MV-4-11 (cell line): Measurements from ENCODE around the gene SELENOP.
A peak's percentile ranks its signal among the peaks of the same experiment; 100 is the strongest.

Experiments used
- DNase-seq: peaks from one replicate; lab custom pipeline; 2025; lab: John Stamatoyannopoulos, UW

The SELENOP gene

DNA sequence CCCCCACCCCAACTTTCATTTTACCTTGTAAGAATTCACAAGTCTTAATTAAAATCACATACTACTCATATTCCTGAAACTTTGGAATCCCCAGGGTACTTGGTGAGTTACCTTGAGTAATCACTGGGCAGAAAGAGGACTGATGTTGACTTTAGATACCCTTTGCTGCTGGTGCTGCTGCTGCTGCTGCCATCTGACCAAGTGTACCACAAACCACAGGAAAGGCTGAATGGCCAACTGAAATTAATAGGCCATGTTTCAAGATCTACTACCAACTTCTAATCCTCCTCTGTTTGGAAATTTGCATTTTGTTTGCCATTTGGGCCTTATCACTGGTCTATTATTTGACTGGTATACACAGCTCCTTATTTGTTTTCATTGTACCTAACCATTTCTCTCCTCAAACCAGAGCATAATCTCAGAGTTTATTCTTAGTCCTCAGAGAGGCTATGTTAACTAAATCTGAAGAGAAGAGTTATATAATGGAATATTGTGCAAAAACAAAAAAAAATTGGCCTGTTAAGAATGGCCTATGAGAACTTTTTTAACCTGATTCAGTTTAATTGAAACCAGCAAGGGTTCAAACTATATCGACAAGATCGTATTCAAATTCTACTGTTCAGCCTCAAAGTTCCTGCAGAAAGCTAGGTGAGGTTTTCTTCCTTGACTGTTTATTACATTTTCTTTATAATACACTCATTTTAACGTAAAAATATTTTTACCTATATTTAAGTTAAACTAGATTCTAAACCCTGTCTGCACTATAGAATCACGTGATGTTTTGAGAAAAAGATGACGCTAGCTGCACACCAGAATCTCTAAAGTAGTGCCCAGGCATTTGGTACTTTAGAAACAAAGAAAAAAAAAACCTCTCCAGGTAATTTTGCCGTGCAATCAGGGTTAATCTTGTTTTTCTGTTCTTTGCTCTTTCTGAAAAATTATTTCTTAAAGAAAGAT lies 13.1 kb downstream of the SELENOP start:
- DNase-seq, result no peak

DNA sequence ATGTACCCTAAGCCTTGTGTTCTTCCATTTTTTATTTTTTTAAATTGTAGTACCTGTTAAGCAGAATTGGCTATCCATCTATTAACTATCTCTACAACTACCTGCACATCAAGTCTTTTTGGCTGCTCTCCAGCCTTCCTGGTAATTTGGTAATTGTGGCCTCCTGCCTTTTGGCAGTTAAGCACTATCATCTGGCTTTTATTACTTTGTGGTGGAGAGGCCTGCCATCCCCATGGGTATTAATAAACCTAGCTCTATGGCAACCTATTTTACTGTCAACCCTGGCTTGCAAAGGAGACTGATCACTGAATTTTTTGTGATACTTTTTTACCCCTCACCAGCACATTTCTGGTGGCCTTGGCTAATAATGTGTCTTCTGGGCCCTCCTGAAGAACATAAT lies 20.5 kb downstream of the SELENOP start:
- DNase-seq, result no peak

DNA sequence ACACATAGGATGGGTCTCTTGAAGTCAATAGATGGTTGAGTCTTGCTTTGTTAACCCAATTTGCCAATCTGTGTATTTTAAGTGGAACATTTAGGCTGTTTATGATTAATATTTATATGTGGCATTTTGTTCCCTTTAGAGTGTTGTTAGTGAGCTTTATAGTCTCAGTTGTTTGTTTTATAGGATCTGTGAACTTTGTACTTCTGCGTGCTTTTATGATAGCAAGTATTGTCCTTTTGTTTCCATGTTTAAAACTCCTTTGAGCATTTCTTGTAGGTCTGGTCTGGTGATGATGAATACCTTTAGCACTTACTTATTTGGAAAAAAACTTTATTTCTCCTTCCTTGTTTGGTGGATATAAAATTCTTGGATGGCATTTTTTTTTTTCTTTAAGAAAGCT lies 23.8 kb downstream of the SELENOP start:
- DNase-seq, result no peak

GRCh38 chr5:42787073-42787472 lies 24.6 kb downstream of the SELENOP start:
- DNase-seq, result no peak

DNA sequence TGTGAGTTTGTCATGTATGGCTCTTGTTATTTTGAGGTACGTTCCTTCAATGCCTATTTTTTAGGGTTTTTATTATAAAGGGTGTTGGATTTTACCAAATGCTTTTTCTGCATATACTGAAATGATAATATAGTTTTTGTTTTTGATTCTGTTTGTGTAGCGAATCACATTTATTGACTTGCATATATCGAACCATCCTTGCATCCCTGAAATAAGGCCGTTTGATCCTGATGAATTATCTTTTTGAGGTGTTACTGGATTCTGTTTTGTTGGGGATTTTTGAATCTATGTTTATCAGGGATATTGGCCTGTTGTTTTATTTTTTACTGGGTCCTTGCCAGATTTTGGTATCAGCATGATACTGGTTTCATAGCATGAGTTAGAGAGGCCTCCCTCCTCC lies 25.9 kb downstream of the SELENOP start:
- DNase-seq, result no peak

DNA sequence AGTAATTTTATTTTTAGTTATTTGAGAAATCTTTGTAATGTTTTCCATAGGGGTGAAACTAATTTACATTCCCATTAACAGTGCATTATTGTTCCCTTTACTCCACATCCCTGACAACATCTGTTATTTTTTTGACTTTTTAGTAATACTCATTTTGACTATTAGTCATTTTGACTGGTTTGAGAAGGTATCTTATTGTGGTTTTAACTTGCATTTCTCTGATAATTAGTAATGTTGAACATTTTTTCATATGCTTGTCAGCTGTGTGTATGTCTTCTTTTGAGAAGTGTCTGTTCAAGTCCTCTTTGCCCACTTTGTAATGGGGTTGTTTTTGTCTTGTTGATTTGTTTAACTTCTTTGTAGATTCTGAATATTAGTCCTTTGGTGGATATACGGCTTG lies 27.6 kb downstream of the SELENOP start:
- DNase-seq, result no peak

GRCh38 chr5:42781584-42781983 lies 30.1 kb downstream of the SELENOP start:
- no peak for DNase-seq

GRCh38 chr5:42779083-42779482 lies 32.6 kb downstream of the SELENOP start:
- DNase-seq, result no peak

DNA sequence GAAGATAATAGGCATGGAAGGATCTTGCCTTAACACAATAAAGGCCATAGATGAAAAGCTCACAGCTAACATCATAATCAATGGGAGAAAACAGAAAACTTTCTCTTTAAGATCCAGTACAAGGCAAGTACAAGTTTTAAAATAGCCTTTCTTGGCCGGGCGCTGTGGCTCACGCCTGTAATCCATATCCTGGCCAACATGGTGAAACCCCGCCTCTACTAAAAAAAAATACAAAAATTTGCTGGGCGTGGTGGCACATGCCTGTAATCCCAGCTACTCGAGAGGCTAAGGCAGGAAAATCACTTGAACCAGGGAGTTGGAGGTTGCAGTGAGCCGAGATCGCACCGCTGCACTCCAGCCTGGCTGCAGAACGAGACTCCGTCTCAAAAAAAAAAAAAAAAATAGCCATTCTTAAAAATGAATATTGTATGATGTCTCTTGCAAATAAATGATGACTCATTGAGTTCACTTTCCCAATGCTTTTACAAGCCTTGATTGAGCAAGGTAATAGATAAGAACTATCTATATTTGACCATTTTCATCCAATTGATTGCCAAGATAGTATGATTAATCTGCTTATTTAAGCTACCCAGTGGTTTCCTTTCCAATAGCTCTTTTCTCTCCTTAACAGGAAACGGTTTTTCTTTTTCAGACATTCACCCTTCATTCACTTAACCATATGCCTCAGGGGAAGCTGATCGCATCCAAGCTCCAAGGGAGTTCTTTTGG lies 39.3 kb downstream of the SELENOP start:
- peak; percentile 49 for DNase-seq

DNA sequence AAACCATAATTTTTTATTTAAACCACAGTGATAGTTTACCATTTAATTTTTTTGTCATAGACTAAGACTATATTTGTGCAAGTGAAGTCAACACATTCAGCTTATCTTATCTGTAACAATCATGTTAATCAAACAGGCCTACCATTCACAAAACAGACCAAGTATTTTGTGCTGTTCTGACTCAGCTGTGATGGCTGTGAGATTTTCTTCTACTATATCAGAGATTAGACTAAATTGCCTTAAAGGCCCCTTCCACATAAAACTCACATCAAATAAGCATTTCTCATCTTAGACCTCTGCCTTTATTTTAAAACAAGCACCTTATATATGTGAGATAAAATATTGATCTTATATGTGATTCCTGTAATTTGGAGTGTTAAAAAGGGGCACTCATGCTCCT lies 41.7 kb downstream of the SELENOP start:
- no peak for DNase-seq

DNA sequence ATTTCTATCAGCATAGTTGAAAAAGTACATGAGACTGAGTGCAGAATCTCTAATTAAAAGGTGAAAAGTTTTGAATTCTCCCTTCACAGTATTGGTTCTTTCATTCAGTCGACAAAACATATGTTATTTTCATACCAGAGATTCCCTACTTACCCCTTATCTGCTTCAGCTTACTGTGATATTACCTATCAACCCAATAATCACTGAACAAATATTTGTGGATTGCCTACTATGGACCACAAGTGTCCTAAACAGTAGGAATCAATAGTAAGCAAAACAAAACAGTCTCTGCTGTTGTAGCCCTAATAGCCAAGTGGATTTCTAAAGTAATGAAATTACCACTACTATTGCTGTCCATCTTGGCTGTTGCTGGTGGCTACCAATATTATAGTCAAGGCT lies 43.6 kb downstream of the SELENOP start:
- no peak for DNase-seq

DNA sequence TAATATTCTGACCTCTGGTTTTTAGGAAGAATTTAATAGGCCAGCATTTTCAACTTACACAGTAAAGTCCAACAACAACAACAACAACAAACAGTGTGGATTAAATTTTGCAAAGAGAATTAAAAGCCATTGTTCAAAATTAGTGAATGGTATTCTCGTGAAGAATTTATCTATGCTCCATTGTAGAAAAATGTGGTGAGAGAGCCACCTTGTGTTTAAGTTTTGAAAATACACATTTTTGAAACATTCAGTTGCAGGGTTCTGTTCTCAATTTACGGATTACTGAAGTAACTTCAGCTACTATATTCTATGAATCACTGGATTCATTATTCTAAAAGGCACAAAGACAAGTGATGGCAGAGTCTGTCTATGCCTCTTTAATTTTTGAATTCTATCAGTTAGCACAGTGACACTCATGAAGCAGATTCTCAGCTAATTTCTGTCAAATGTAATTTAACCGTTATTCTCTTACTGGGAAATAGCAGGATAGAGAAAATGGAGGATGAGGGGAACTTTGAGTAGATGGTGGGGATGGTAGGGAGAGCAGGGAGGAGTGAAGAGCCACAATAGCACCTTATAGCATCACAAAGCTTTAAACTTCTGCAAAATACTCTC lies 44.1 kb downstream of the SELENOP start:
- peak; percentile 33 for DNase-seq

GRCh38 chr5:42761791-42762190 lies 49.9 kb downstream of the SELENOP start:
- no peak for DNase-seq

DNA sequence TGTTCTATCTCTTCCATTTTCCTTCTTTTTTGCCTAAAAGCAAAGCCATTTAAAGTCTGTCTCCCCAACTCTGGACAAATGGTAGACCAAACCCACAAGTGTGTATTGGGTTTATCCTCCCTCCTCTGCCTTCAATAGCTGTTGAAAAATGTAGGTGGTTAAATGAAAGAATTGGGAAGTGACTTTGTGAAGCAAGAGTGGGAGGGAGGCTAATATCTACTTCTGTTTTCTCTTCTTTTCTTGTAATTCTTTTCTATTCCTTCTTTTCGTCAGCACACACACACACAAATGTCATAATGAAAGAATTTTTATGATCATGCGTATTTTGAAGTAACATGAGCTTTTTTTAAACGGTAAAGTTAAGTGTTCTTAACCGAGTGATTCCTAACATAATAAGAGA lies 51.3 kb downstream of the SELENOP start:
- peak; percentile 91 for DNase-seq

GRCh38 chr5:42759456-42759855 lies 52.2 kb downstream of the SELENOP start:
- no peak for DNase-seq

GRCh38 chr5:42756606-42757601 lies 54.8 kb downstream of the SELENOP start, which contains the start of gene CCDC152:
Gene CCDC152 (plus strand): TSS chr5:42756818. CDS start chr5:42759122, 2,304 bp downstream.
- peak; percentile 95 for DNase-seq

- no peak for DNase-seq
These were observed 58.6 kb downstream of the SELENOP start for GRCh38 chr5:42753099-42753498.

GRCh38 chr5:42751044-42751443 lies 60.6 kb downstream of the SELENOP start:
- no peak for DNase-seq

DNA sequence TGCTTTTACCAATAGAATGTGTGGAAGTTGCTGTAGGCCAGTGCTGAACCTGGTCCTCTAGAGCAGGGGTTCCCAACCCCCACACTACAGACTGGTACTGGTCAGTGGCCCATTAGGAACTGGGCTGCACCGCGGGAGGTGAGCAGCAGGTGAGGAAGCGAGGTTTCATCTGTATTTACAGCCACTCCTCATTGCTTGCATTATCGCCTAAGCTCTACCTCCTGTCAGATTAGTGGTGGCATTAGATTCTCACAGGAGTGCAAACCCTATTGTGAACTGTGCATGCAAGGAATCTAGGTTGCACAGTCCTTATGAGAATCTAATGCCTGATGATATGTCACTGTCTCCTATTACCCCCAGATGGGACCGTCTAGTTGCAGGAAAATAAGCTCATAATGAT lies 61.2 kb downstream of the SELENOP start:
- DNase-seq, result no peak
